GM18867 (cell line): ENCODE data around the gene APLP2.
"Not testable (repeated sequence)": the region's sequence is repeated elsewhere in the genome, so short reads cannot be mapped to it uniquely, and the experiment has no call there.

Source experiments
- ATAC-seq: cut with Tn5 transposase; IDR thresholded peaks from one replicate; pipeline ENCODE4 v1.9.1; 2021; ENCODE audit warnings: mild to moderate bottlenecking, moderate library complexity; ENCODE audit not compliant: unreplicated experiment

APLP2 gene

DNA sequence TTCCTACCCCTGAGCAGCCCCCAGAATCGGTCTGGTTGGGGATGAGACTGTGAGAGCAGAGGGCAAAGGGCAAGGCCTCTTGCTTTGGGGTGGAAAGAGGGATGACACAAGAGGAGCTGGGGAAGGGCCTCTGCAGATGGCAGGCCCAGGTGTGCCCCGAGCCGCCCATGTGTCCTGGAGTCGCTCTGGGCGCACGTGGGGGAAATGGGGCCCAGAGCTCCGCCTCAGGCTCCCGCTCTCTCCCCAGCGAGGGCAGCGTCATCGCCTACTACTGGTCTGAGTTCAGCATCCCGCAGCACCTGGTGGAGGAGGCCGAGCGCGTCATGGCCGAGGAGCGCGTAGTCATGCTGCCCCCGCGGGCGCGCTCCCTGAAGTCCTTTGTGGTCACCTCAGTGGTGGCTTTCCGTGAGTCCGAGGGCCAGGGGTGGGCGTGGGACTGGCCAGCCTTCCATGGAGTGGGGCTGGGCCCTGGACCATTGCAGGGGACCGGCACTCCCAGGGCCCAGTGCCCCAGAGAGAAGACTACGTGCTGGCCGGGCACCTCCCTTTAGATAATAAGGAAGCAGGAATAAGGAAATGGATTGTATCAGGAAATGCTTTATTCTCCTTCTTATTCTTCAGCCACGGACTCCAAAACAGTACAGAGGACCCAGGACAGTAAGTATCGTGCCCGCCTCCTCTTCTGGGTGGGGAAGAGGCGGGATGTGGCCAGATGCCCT is 120.0 kb downstream of the APLP2 start:
- ATAC-seq: no peak

DNA sequence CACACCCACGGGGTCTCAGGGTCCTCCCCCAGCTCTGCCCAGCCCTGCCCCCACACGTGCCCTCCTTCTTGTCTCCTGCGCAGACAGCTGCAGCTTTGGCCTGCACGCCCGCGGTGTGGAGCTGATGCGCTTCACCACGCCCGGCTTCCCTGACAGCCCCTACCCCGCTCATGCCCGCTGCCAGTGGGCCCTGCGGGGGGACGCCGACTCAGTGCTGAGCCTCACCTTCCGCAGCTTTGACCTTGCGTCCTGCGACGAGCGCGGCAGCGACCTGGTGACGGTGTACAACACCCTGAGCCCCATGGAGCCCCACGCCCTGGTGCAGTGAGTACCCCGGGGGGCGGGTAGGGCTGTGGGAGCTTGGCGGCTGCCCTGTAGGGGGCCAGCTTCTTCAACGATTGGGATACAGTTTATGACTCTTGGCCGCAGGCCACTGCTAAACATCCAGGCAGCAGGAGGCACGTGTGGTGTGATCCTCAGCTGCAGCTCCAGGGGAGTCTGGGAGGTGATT is 120.7 kb downstream of the APLP2 start:
- ATAC-seq: no peak

DNA sequence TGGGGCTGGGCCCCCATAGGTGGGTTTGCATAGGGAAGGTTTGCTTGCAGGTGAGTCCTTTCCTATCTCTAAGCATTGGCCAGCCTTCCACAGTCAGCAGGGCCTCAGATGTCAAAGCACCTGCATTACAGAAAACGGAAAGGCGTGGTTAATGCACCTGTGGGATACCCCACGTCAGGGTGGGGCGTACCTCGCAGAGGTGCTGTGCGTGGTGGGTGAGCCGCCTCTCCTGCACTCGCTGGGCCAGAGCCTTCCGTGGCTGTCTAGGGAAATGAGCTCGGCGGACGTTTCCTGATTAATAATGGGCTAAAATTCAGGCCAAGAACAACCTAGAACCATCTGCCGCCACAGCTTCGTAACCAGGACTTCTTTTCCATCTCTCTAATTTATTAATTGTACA is 122.2 kb downstream of the APLP2 start:
- ATAC-seq: no peak

DNA sequence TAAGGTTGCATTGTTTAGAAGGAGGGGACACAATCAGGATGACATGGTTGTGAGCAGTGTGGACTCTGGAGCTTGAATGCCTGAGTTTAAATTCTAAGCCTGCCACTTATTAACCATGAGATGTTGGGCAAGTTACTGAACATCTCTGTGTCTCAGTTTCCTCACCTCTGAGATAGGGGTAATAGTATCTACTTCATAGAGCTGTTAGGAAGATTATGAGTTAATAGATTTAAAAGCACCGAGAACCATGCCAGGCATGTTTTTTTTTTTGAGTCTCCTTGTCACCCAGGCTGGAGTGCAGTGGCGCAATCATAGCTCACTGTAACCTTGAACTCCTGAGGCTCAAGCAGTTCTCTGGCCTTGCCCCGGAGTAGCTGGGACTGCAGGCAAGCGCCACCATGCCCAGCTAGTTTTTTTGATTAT is 123.2 kb downstream of the APLP2 start:
- ATAC-seq: no peak

DNA sequence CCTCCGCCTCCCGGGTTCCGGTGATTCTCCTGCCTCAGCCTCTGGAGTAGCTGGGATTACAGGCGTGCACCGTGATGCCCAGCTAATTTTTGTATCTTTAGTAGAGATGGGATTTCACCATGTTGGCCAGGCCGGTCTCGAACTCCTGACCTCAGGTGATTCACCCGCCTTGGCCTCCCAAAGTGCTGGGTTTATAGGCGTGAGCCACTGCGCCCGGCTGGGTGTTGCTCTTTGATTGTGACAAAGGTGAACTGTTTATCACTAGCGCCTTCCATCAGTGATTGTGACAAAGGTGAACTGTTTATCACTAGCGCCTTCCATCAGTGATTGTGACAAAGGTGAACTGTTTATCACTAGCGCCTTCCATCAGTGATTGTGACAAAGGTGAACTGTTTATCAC is 123.9 kb downstream of the APLP2 start:
- not testable (repeated sequence) for ATAC-seq
